ENCODE measurements around the gene SERPINB5. TPM values are rescaled to one million over a fixed set of nuclear protein-coding genes. Genes with fewer than 3 reads are reported as not detected.

Gene SERPINB5
- total and polyA plus RNA-seq, 2 of the 13 experiments (the other 11 are each of a cell fraction or from before 2014, with no cell fraction given) = not detected

DNA sequence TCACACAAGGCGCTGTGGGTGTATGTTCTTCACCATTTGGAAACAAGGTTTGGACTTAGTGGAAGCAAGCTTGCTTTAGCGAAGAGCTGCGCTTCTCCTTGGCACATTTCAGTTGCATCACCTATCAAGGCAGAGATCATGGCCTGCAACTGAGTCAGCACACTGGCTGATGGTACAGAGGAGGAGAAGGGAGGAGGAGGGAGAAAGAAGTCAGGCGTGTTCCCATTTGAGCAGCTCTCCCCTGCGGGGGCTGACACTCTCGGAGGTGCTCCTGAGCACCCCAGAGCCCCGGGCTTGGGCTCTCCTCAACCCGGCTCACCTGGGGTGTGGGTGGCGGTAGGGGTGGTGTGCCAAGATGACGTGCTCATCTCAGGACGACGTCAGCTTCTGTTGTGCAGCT, 6.0 kb upstream of the SERPINB5 start:
- ChIA-PET CTCF (ENCODE audit: low intra/inter-chr PET ratio, low total read pairs) (no interaction called here), POLR2A (no interaction called here)
- FAIRE-seq = no peak

GRCh38 chr18:63472380-63472779, 4.4 kb upstream of the SERPINB5 start:
- no peaks in the 10 kb centered on the region for H3K9me3 ChIP-seq (ENCODE audit: low read length)
- peak; percentile 18 for DNase-seq (ENCODE audit: low spot score)
- no peak for ATAC-seq
- no peak overlapping the region for H3K4me3 ChIP-seq (replicated peaks in 1 of 3; ENCODE audit: insufficient read depth in 1 of 3, low read depth in 2 of 3, low read length in 3 of 3)
- TF ChIP-seq, protein P1, sequence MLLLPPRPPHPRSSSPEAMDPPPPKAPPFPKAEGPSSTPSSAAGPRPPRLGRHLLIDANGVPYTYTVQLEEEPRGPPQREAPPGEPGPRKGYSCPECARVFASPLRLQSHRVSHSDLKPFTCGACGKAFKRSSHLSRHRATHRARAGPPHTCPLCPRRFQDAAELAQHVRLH (CRISPR knock-in tag; IDR thresholded peaks at IDR 0.05; ENCODE audit: borderline replicate concordance, low read depth) = no peak
- TF ChIP-seq ZNF296 (CRISPR knock-in tag; conservative IDR thresholded peaks at IDR 0.05) = no peak
- intact Hi-C loops (cut with micrococcal nuclease; ENCODE audit: unreplicated experiment) = no loop called here
- H3K4me1 ChIP-seq (ENCODE audit: insufficient read depth, low read length) = no peaks in the 10 kb centered on the region
- CTCF ChIA-PET (ENCODE audit: low intra/inter-chr PET ratio, low total read pairs) = no interaction called here
- in situ Hi-C loops (cut with HindIII; ENCODE audit: extremely low pct_ligation_motif_present, low pct_unique_long_range_greater_than_20kb) = no loop called here
- no peak for FAIRE-seq
- H3K79me2 ChIP-seq (ENCODE audit: insufficient read depth, low read length) = no peaks in the 10 kb centered on the region
- no peak overlapping the region for H3K9ac ChIP-seq (ENCODE audit: insufficient read depth, low read depth, low read length)
- no peak overlapping the region for H3K27ac ChIP-seq (ENCODE audit: extremely low read length, insufficient read depth, low read length)
- no peak overlapping the region for H2AFZ ChIP-seq (ENCODE audit: low read length)
- peaks cover 1 to 5% of the 10 kb centered on the region in 2 experiments; a peak in 1 of 5 replicates for H3K27me3 ChIP-seq (ENCODE audit: control insufficient read depth in 1 of 2, insufficient read depth in 2 of 2, low read length in 2 of 2)
- WGBS (ENCODE audit: low lambda C conversion rate) = 9% methylated on average over 5 of the region's 5 CpGs
- no peaks in the 10 kb centered on the region for H3K36me3 ChIP-seq (replicated peaks in 1 of 2; ENCODE audit: control insufficient read depth in 1 of 2, insufficient read depth in 2 of 2, low read length in 2 of 2)
- BruUV-seq (replicated peaks) = no TSS peak
- no peaks in the 10 kb centered on the region for H4K20me1 ChIP-seq (ENCODE audit: insufficient read depth, low read length)
- POLR2A ChIA-PET = no interaction called here
- H3K4me2 ChIP-seq (ENCODE audit: low read depth, low read length) = no peak overlapping the region

More for the DNA sequence above, 6.0 kb upstream of the SERPINB5 start:
- Histone ChIP-seq H3K79me2 (ENCODE audit: insufficient read depth, low read length) (no peaks in the 10 kb centered on the region), H4K20me1 (ENCODE audit: insufficient read depth, low read length) (no peaks in the 10 kb centered on the region), H3K9me3 (ENCODE audit: low read length) (no peaks in the 10 kb centered on the region), H3K36me3 (replicated peaks in 1 of 2; ENCODE audit: control insufficient read depth in 1 of 2, insufficient read depth in 2 of 2, low read length in 2 of 2) (no peaks in the 10 kb centered on the region), H3K27ac (ENCODE audit: extremely low read length, insufficient read depth, low read length) (no peak overlapping the region), H3K9ac (ENCODE audit: insufficient read depth, low read depth, low read length) (no peak overlapping the region), H3K4me3 (replicated peaks in 1 of 3; ENCODE audit: insufficient read depth in 1 of 3, low read depth in 2 of 3, low read length in 3 of 3) (no peak overlapping the region), H2AFZ (ENCODE audit: low read length) (no peak overlapping the region), H3K4me2 (ENCODE audit: low read depth, low read length) (no peak overlapping the region), H3K27me3 (ENCODE audit: control insufficient read depth in 1 of 2, insufficient read depth in 2 of 2, low read length in 2 of 2) (0 out of 5 replicates have a peak, but pooled peaks cover 0 to 1% of the 10 kb centered on the region in 2 experiments), H3K4me1 (ENCODE audit: insufficient read depth, low read length) (no peaks in the 10 kb centered on the region)
- no TSS peak for BruUV-seq (replicated peaks)
- DNase-seq (ENCODE audit: low spot score) (no peak), ATAC-seq (no peak)
- in situ Hi-C loops (cut with HindIII; ENCODE audit: extremely low pct_ligation_motif_present, low pct_unique_long_range_greater_than_20kb) (no loop called here), intact Hi-C loops (cut with micrococcal nuclease; ENCODE audit: unreplicated experiment) (no loop called here)
- 68% methylated on average over 11 of the region's 12 CpGs for WGBS (ENCODE audit: low lambda C conversion rate)
- TF ChIP-seq FOXP1 (IDR thresholded peaks at IDR 0.05) = no peak
- no peak for TF ChIP-seq FOXP1 (CRISPR knock-in tag; IDR thresholded peaks at IDR 0.05)
- no peak for TF ChIP-seq ZNF432 (CRISPR knock-in tag; IDR thresholded peaks at IDR 0.05; ENCODE audit: borderline replicate concordance)
- no peak for TF ChIP-seq CBX2 (IDR thresholded peaks at IDR 0.05; ENCODE audit: low read depth, low read length)
- no peak for TF ChIP-seq CBX2 (CRISPR knock-in tag; IDR thresholded peaks at IDR 0.05; ENCODE audit: low read depth)
- TF ChIP-seq, protein P2, sequence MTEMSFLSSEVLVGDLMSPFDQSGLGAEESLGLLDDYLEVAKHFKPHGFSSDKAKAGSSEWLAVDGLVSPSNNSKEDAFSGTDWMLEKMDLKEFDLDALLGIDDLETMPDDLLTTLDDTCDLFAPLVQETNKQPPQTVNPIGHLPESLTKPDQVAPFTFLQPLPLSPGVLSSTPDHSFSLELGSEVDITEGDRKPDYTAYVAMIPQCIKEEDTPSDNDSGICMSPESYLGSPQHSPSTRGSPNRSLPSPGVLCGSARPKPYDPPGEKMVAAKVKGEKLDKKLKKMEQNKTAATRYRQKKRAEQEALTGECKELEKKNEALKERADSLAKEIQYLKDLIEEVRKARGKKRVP (CRISPR knock-in tag; IDR thresholded peaks at IDR 0.05) = no peak
- no peak for TF ChIP-seq HNF4G (IDR thresholded peaks at IDR 0.05; ENCODE audit: borderline replicate concordance, low read depth, low read length)
- TF ChIP-seq HNF4G (CRISPR knock-in tag; IDR thresholded peaks at IDR 0.05; ENCODE audit: borderline replicate concordance, low read depth) = no peak
- TF ChIP-seq, protein P3, sequence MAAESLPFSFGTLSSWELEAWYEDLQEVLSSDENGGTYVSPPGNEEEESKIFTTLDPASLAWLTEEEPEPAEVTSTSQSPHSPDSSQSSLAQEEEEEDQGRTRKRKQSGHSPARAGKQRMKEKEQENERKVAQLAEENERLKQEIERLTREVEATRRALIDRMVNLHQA (CRISPR knock-in tag; IDR thresholded peaks at IDR 0.05) = no peak
